Adrenal gland (tissue), 5 donors: Measurements from ENCODE around the gene BCLAF3.

Experiments used
- CTCF ChIP-seq, 6 experiments: fragments of 450-650 bp in 4 of 6; fragments of 200-600 bp in 2 of 6; sonication (generic) in 1 of 6; IDR thresholded peaks; 1 replicate in 5 of 6; 2 replicates in 1 of 6; pipeline versions ENCODE4 v1.5.1 to v1.8.0; 2016 to 2021; ENCODE audit warnings: antibody characterized with exemption in 6 of 6, mild to moderate bottlenecking in 2 of 6, moderate library complexity in 1 of 6
- POLR2A ChIP-seq, 2 donors: fragments of 450-650 bp; IDR thresholded peaks; one replicate each; pipeline ENCODE4 v1.6.1; 2017; ENCODE audit warnings: antibody characterized with exemption in 2 of 2, mild to moderate bottlenecking in 2 of 2, moderate library complexity in 1 of 2
- donor health status: DM: no; HTN: no; CAD: no.

GRCh38 chrX:19954335-19955096, 36.3 kb downstream of the BCLAF3 start:
- TF ChIP-seq CTCF (IDR thresholded peaks at IDR 0.05) (no peak), POLR2A (IDR thresholded peaks at IDR 0.05) (no peak)
